DND-41 (cell line): ENCODE measurements around the gene SARM1.

Source experiments
- CTCF ChIP-seq: IDR thresholded peaks from 2 replicates; pipeline ENCODE4 v1.5.1; 2012; ENCODE audit warnings: borderline replicate concordance, low read length, moderate library complexity, mild to moderate bottlenecking; ENCODE audit not compliant: poor library complexity, severe bottlenecking; ENCODE audit errors: extremely low read depth
- EZH2 ChIP-seq: IDR thresholded peaks from 3 replicates; pipeline ENCODE4 v1.6.1; 2012; ENCODE audit warnings: borderline replicate concordance, low read depth, mild to moderate bottlenecking, moderate library complexity, low read length, inconsistent platforms; ENCODE audit not compliant: severe bottlenecking

DNA sequence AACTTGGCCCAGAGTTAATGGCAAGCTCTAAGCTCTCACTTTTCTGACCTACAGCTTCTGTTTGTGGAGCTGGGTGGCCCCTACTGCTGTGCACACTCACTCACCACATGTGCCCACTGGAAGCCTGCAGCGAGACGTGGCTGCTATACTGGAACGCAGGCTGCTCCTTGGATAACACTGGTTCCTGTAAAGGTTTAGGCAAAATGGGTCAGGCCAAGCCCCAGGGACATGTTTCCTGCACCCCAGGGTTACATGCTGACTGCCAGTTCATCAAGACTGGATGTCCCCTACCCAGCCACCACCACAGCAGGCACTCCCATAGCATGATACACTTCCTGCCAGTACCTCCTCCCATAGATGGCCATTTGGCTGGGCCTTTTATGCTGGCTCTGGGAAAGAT lies 22.5 kb upstream of the SARM1 start:
- no peak for TF ChIP-seq CTCF
- no peak for TF ChIP-seq EZH2
